HS-5 (cell line): ENCODE measurements around the gene CRYBA4.

Experiments used
- DNase-seq: peaks from one replicate; pipeline ENCODE4 v3.0.0-alpha.2; 2012; ENCODE audit warnings: low read depth

The CRYBA4 gene

DNA sequence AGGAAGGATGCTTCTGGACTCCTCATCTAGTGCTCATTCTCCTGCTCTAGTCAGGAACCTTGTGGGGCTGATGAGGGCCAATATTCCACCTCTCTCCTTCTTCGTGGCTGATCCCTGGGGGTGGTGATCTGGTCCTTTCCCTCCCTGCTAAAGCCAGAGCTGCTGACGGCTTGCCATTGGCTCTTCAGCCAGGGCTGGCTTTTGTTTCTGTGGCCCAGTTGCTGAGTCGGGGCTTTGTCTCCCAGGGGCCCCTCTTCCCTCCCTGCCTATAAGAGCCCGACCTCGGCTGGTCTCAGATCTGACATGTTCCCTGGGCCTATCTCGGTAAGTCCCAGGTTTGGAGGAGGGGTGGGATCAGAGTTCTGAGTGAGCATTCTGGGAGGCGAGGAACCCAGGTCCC lies at the start of gene CRYBA4:
TSS of gene CRYBA4 (plus strand) at position 301 of the 400 bp plus-strand sequence. CDS start 634 bp downstream, outside the sequence.
- no peak for DNase-seq

DNA sequence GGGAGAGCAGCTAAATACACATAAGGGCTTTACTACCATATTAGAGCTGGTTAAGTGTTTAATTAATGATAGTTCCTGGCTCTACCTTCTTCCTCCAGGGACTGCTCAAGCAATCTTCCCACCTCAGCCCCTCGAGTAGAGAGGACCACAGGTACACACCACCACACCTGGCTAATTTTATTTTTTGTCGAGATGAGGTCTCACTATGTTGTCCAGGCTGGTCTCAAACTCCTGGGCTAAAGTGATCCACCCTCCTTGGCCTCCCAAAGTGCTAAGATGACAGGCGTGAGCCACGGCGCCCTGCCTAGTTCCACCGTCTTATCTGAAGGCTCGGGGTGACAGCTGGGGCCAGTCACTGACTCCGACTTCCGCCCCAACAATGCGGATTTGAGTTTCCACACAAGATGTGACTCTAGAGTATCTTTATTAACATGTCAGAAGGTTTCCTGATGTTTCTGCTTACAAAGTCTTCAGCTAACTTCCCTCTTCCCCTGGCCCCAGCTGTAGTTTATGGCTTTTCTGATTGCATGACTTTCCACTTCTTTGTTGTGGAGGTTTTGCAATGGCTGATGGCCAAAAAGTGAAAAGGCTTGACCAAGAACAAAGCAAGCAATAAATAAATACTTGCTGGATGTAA lies 48.6 kb upstream of the CRYBA4 start:
- no peak for DNase-seq

DNA sequence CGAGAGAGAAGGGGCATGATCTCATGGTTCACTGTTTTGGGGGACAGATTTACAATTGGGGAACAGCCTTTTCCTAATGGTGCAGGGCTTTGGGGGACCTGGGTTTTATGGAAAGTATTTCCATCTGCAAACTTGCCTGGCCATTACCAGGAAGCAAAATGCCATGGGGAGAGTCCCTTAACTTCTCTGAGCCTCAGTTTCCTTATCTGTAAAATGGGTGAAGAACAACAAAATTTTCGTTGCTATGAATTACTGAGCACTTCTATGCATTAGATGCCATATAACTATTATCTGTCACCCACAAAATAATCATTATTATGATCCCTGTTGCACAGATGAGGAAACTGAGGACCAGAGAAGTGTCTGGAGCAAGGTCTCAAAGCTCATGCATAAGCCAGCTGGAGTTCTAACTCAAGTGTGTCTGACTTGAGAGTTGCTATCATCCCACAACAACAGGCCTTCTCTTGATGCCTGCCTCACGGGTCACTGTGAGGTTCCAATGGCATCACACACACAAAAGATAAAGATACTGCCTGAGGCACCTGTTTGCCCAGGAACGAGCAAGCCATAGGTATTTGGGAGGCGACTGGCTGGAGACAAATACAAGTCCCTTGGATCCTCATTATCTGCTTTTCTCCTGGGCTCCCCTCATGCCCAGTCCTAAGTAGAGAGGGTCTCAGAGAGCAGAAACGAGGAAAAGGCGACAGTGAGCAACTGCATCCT lies 47.6 kb upstream of the CRYBA4 start:
- no peak for DNase-seq

DNA sequence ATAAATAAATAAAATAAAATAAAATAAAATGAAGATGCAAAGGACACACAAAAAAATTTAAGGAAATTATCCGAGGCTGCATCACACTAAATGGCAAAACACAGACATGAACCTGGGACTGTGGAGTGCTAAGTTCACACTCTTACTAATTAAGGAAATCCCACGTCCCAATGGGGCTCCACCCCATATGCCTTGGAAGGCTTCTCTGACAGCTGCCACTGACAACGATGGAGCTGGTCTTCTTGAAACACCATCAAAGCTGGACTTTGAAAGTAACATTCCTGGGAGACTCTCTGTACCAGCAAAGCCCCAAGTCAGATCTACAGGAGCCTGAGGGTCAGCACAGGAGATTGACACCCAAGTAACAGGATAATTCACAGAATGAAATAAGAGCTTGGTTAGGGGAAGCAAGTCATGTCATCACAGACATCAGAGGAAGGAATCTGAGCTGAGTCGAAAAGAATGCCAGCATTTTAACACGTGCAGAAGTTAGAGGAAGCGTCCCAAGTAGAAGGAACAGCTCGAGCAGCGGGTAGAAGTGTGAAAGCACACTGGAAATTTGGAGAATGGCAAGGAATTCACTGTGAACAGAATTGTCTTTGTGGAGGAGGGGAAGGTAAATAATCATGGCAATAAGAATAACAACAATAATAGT lies 45.6 kb upstream of the CRYBA4 start:
- DNase-seq = no peak

DNA sequence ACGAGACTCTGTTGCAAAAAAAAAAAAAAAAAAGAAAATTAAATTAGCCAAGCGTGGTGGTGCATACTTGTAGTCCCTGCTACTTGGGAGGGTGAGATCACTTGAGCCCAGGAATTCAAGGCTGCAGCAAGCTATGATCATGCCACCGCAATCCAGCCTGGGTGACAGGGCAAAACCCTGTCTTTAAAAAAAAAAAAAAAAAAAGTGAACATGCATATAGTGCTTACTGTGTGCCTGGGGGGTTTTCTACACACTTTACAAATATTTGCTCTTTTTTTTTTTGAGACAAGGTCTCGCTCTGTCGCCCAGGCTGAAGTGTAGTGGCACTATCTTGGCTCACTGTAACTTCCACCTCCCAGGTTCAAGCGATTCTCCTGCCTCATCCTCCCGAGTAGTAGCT lies 44.7 kb upstream of the CRYBA4 start:
- DNase-seq = no peak

DNA sequence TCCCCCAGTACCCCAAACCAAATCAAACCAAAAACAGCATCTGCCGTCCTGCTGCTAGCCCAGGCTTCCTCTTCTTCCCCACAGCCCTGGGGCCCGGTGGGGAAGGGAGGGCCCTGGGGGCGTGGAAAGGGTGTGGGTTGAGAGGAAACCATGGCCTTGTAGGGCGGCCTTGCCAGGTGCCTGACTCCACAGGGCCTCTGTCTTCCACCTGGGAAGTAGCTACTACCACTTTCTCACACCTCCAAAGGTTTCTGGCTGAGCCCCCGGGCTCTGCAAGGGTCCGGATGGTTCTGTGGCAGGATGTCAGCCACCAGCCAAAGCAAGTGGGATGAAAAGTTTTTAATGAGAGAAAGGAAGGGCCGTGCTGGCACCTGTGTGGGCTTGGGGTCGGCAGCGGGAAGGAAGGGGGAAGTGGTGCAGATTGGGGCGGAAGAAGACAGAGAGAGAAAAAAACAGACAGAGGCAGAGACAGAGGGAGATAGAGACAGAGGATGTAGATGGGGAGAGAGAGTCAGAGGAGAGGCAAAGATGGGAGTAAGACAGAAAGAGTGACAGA lies 42.4 kb upstream of the CRYBA4 start:
- DNase-seq = no peak

DNA sequence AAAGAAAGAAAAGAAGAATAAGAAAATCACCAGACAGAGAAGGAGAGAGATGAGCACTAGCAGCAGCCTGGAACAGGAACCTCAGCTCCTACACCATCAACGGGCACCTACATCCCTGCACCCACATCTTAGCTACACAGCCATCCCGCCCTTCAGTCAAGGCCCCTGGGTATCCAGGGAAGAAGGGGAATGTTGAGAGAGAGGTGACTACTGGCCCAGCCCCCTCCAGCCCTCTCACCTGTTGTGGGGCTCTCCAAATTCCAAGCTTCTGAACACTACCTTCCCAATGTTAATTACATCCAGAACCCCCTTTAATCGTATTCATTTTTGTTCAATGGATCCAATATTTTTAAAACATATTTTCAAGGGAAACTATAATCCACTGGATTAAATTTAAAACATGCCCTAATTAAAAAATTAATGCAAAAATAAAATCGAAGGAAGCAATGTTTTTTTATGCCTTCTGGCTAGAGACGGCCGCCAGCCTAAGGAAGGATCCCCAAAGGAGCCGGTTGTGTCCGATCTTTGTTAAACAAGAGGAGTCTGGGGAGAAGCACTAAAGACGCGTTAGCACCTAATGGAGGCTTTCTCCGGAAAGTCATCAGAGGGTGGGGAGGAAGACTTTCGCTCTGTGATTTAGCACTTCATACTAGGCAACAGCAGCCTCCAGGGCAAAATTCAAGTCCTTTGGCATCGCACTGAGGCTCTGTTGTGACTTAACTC lies 41.4 kb upstream of the CRYBA4 start:
- no peak for DNase-seq

DNA sequence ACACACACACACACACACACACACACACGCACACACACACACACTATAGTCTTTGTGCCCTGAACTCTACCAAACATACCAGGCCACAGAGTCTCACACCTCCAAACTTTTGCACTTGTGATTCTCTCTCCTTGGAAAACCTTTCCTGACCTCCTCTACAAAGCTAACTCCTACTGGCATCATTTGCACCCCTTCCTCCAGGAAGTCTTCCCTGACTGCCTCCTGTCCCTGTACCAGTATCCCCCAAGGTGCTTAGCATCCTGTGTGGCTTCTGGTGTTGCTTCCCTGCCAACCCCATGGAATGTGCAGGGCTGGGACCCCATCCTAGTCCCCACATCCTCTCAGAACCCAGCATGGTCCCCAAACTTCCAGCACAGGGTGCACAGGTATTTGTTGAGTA lies 40.7 kb upstream of the CRYBA4 start:
- no peak for DNase-seq

DNA sequence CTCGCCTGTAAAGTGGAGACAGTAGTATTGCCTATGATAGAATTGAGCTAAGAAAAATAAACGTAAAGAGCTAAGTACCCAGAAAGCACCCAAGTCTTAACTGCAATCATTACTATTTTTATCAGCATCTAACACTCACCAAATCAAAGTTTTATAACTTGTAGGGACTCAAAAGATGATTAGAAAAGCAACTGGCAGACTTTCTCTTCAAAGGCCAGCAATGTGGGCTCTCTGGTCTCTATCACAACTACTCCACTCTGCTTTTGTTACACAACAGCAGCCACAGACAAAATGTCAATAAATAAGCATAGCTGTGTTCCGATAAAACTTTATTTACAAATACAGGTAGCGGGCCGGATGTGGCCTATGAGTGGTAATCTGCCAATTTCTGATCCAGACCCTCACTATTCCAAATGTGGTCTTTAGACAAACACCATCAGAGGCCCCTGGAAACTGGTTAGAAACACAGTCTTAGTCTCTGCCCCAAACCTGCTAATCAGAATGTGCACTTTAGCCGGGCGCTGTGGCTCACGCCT lies 40.1 kb upstream of the CRYBA4 start:
- no peak for DNase-seq

DNA sequence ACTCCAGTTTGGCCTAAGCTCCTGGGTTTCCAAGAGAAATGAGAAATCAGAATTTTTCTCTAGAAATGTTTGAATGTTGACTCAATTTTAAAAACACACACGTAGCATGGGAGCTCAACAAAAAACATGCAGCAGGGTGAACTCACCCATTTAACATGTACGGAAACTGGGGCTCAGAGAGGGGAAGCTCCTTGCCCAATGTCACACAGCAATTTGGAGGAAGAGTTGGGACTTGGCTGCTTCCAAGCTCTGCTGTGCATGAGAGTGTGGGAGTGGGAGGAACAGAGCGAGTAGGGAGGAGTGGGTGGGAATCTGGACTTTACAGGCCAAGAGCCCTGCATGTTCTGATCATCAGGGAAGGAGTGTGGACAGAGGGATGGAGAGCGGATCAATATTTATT lies 37.8 kb upstream of the CRYBA4 start:
- DNase-seq = no peak

DNA sequence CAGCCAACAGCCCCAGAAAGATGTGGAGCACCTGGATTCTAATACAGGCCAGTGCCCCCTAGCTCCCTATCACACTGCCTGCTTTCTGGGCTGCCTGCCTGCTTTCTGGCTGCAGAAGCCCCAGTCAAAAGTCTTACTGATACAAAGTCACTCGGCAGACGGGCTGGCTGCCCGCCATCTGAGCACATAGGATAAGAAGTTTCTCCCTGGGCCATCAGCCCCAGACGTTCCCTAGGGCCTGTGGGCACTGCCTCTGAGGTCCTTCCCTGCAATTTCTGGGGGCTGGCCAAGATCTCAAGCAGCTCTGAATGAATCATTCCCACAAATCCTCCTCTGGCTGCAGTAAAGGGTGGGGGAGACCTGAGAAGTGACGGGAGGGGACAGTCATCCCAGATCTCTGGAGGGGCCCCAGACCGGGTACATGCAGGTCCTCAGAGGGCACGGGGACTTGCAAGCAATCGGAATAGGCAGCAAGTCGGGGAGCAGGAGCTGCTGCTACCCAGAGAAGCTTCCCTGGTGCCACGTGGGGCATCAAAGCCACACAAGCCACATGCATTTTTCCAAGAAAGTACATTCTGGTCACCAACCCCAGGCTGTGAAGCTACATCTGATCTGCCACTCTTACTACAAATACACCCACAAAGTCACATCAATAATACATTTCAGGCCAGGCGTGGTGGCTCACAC lies 36.5 kb upstream of the CRYBA4 start:
- DNase-seq = peak; percentile 74

DNA sequence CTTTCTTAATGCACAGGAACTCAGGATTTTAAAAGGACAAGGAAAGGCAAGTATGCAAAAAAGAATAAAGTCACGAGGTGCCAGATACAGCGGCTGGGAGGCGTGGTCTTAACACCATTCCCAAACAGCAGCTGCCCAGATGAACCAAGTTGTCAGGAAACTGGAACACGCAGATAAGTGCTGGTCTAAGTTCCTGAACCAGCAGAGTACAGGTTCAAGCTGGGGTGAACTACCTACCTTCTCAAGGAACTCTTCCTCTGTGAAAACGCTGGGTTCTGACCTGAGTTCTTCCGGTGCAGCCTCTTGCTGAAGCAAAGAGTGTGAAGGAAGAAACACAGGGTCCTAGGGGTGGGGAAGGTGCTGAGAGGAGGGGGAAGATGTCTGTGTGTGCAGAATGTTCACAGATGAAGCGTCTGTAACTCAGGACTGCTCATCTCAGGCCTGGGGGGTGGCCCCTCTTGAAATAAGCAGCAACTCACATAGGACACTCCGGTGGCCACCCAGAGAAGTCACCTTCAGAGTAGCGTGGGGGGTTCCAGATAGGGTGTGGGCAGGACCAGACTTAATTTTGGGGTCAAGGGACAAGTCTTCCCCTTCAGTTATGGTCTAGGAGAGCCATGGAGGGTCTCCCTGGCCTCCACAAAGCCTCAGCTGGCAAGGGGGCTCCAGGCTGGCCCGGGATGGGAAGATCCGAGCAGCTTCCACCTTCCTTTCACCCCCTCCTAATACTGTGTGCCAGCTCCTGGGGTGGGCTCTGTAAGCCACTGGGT lies 35.0 kb upstream of the CRYBA4 start:
- no peak for DNase-seq

DNA sequence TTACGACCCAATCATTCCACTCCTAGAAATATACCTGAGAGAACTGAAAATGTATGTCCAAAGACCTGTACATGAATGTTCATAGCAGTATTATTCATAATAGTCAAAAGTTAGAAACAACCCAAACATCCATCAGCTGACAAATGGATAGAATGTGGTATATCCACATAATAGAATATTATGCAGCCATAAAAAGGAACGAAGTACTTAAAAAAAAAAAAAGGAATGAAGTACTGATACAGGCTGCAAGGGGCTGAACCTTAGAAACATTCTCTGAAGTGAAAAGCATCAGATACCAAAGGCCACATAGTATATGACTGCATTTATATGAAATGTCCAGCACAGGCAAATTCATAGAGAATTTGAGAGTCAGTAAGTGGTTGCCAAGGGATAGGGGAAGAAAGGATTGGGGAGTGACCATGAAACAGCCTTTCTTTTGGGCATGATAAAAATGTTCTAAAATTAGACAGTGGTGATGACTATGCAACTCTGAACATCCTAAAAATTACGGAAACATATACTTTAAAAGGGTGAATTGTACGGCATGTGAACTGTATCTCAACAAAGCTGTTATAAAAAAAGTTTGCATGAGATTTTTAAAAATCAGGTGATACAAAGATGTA lies 33.7 kb upstream of the CRYBA4 start:
- DNase-seq = no peak

DNA sequence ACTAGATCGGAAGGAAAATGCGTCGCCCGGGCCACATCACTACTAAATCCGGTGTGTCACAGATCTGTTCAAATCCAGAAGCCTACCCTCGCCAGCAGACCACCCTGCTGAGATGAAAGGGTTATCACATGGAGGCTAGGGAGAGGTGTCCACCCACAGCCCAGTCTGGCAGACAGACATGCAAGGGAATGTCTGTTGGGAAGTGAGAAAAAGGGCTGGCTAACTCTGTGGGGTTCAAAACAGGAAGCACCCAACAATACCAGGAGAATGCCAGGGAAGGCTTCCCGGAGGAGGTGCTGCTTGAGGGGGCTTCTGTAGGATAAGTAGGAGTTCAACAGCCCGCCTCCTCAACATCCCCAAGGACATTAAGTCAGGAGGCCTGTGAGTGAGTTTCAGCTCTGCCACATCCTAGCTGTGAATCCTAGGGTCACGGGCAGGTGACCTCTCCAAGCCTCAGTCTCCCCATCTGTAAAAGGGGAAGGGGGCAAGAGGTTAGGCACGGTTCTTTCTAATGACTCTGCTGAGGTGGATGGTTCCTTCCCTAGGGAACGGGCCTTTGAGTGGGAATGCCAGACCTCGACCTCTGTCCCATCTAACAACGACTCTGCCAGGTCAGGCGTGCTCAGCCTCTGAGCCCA lies 32.9 kb upstream of the CRYBA4 start:
- no peak for DNase-seq

DNA sequence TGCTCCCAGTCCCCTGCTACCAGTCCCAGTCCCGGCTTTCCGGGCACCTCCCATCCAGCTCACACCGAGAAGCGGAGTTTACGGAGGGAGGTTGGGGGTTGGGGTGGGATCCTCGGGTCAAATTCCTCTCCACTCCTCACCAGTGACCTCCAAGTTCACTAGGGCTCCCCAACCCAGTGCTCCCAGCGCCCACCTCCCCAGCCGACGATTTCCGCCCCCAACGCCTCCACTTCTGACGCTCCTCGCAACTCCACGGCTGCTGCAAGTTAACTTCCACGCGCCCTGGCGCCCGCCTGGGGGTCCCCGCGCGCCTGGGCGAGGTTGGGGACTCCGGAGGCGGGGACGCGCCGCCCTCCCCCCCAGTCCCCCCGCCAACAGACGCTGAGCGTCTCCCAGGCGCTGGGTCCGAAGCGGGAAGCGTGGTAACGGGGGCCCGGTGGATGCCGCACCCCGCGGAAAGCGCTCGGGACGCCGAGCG lies 32.4 kb upstream of the CRYBA4 start:
- DNase-seq = no peak

DNA sequence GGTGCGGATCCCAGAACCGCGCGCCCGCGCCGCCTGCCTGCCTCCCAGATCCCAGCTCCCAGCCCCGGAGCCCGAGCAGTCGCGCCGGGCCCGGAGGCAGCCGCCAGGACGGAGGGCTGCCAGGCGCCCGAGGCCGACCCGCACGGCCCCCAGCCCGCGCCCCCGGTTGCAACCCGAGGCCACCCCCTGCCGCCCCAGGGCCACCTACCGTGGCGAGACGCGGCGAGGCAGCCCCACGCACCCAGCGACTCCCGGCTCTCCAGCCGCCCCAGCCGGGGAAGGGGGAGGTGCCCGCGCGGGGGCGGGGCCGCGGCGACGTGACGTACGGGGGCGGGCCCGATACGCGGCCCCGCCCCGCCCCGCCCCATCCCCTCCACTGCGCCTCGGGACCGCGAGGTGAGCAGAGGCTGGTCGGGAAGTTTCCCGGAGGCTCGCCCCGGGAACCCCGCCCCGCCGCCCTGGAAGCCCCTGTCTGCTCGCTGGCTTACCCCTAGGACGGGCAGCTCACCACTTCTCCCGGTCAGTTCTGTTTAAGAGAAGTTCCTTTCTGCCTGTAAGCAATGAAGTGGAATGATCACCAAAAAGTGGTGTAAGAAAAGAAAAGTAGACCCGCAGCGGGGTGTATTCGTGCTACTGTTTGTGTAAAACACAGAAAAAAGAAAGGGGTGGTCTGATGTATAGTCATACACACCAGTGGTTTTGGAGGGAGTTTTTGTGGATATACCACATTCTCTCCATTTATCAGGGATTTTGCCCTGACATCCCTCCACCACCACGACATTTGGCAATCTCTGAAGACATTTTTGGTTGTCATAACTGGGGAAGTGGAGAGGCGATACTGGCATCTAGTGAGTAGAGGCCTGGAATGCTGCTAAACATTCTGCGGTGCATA lies 31.7 kb upstream of the CRYBA4 start, which contains the start of gene TPST2:
TSS of gene TPST2 (minus strand) at position 288 of the 892 bp plus-strand sequence. CDS start 48,502 bp downstream, outside the sequence.
- DNase-seq = peak; percentile 32

DNA sequence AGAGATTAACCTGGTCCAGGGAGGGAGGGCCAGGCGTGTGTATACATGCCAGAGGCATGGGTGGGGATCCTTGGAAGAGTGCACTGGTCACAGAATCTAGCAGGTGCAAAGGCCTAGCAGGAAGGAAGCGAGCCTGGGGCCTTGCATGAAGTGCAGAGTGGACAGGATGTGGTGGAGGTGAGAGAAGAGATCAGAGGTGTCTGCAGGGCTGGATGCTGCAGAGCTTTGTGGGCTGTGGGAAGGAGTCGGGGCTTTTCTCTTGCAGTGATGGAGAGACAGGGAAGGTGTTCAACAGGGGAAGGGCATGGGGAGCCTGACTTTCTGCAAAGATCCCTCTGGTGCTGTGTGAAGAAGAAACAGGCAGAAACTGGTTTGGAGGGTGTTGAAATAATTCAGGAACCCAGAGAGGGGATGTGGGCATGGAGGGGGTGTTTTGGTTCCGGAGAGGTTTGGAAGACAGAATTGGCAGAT lies 29.3 kb upstream of the CRYBA4 start:
- no peak for DNase-seq

DNA sequence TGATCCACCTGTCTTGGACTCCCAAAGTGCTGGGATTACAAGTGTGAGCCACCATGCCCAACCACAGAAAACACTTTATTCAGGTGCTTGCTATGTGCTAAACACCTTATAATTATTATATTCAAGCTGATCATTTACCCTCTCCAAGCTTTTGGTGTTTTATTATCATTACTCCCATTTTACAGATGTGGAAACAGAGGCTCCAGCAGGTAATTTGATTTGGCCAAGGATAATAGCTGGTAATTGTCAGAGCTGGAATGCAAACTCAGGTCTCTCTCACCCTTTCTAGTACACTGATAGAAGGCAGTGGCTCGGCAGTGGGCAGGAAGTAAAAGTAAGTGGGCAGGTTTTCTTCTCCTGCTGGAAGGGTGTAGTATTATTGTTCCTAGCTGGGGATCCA lies 28.0 kb upstream of the CRYBA4 start:
- DNase-seq = no peak
